Thoracic aorta (tissue), 2 donors: ENCODE results near the gene GPLD1. TPM values are rescaled to one million over a fixed set of nuclear protein-coding genes. Genes with fewer than 3 reads are reported as not detected.

Experiments used
- ATAC-seq: fragments of 150-250 bp; one replicate; pipeline ENCODE4 v1.8.0; 2017; ENCODE audit warnings: low read depth; ENCODE audit not compliant: insufficient number of reproducible peaks, low FRiP score
- DNase-seq: peaks from one replicate; pipeline ENCODE4 v3.0.0-alpha.2; 2020; ENCODE audit warnings: low spot score
- H3K27ac ChIP-seq, 2 donors: fragments of 200-600 bp; sonication (generic); 1 replicate in 1 of 2; 2 replicates in 1 of 2; pipeline ENCODE4 v1.5.1; 2016; ENCODE audit warnings: mild to moderate bottlenecking in 2 of 2, moderate library complexity in 2 of 2
- H3K27me3 ChIP-seq: fragments of 200-600 bp; sonication (generic); replicated peaks from 2 replicates; pipeline ENCODE4 v1.6.0; 2016; ENCODE audit warnings: mild to moderate bottlenecking; ENCODE audit not compliant: insufficient read depth
- H3K36me3 ChIP-seq: fragments of 200-600 bp; sonication (generic); one replicate; pipeline ENCODE4 v1.5.1; 2016
- H3K4me1 ChIP-seq, 2 donors: fragments of 200-600 bp; sonication (generic); 1 replicate in 1 of 2; 2 replicates in 1 of 2; pipeline versions ENCODE4 v1.5.1 to v1.6.0; 2016; ENCODE audit warnings: low read depth in 2 of 2, mild to moderate bottlenecking in 1 of 2; ENCODE audit not compliant: control insufficient read depth in 1 of 2
- H3K4me3 ChIP-seq: fragments of 200-600 bp; sonication (generic); 2 replicates; pipeline ENCODE4 v1.5.1; 2016; ENCODE audit warnings: mild to moderate bottlenecking
- H3K9me3 ChIP-seq: fragments of 200-600 bp; sonication (generic); 2 replicates; pipeline ENCODE4 v1.5.1; 2016
- total RNA-seq, 2 donors: library from RNA; depleted of rRNA; stranded (reverse); fragments of >200 nt; gene quantifications; one replicate each; pipeline versions ENCODE4 v1.1.0 to v1.2.3, GENCODE V29; 2016
- TF ChIP-seq, protein P1 (sequence below): fragments of 200-600 bp; sonication (generic); IDR thresholded peaks from one replicate; pipeline ENCODE4 v1.5.1; 2019; ENCODE audit warnings: antibody characterized with exemption

GPLD1 gene
- total RNA-seq, 2 donors from 2014 or later: 22.3 to 30.3 TPM

DNA sequence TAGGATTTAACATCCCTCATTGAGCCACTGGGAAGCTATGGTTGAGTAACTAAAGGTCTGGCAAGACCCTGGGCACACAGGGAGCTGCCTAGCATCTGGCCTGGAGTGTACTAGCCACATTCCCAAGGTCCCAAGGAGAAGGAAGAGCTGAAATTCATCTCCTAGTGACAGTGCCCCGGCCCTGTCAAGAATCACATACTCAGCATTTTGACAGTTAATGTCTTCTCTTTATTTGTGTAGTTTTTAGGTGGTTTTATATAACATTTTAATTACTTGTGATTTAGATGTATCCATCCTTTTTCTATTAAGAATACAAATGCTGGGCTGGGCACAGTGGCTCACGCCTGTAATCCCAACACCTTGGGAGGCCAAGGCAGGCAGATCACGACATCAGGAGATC lies 45.8 kb upstream of the GPLD1 start:
- ATAC-seq (no peak), DNase-seq (no peak)
- Histone ChIP-seq H3K4me3 (no peak overlapping the region), H3K36me3 (peaks cover 24% of the 10 kb centered on the region), H3K9me3 (no peaks in the 10 kb centered on the region), H3K27ac (no peak overlapping the region), H3K27me3 (no peaks in the 10 kb centered on the region), H3K4me1 (no peaks in the 10 kb centered on the region)
- TF ChIP-seq, protein P1, sequence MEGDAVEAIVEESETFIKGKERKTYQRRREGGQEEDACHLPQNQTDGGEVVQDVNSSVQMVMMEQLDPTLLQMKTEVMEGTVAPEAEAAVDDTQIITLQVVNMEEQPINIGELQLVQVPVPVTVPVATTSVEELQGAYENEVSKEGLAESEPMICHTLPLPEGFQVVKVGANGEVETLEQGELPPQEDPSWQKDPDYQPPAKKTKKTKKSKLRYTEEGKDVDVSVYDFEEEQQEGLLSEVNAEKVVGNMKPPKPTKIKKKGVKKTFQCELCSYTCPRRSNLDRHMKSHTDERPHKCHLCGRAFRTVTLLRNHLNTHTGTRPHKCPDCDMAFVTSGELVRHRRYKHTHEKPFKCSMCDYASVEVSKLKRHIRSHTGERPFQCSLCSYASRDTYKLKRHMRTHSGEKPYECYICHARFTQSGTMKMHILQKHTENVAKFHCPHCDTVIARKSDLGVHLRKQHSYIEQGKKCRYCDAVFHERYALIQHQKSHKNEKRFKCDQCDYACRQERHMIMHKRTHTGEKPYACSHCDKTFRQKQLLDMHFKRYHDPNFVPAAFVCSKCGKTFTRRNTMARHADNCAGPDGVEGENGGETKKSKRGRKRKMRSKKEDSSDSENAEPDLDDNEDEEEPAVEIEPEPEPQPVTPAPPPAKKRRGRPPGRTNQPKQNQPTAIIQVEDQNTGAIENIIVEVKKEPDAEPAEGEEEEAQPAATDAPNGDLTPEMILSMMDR: no peak

DNA sequence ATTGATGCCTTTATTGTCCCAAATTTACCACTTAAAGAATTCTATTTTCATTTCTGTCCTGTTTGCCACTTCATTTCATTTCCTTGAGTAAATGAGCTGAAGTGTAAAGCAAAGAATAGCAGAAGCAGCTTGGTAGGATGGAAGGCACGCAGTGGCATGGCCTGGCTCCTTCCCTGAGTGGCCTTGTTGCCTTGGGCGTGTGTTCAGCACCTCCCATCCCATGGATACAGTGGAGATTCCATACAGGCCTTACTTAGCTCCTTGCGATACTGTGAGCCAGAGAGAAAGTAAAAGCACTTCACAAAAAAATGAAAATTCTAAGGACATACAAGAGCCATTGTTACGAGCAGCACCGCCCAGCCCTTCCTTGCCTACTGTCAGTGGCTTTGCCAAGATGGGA lies 45.0 kb upstream of the GPLD1 start:
- Histone ChIP-seq H3K27me3 (no peaks in the 10 kb centered on the region), H3K4me3 (no peak overlapping the region), H3K36me3 (peaks cover 24% of the 10 kb centered on the region), H3K9me3 (no peaks in the 10 kb centered on the region), H3K4me1 (no peaks in the 10 kb centered on the region), H3K27ac (no peak overlapping the region)
- TF ChIP-seq, protein P1: no peak
- no peak for DNase-seq
- ATAC-seq: no peak

DNA sequence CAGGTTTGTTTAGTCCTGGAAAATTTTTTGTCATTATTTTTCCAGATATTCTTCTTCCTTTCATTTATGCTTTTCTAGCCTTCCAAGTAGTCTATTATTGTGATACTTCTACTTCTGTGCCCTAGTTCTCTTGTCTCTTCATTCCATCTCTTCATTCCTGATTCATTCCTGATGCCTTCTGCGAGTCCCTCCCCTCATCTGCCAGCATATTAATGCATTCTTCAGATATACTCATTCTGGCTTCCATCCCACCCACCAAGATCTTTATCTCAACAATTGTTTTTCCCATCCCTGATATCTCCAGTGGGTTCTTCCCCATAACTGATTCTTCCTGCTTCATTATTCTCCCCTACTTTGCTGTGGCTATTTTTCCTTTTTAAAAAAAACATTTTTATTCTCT lies 40.6 kb upstream of the GPLD1 start:
- no peak overlapping the region for H3K4me3 ChIP-seq
- no peak overlapping the region for H3K27ac ChIP-seq
- no peaks in the 10 kb centered on the region for H3K9me3 ChIP-seq
- peaks cover 21% of the 10 kb centered on the region for H3K36me3 ChIP-seq
- no peak for ATAC-seq
- DNase-seq: no peak
- H3K27me3 ChIP-seq: no peaks in the 10 kb centered on the region
- no peaks in the 10 kb centered on the region for H3K4me1 ChIP-seq
- TF ChIP-seq, protein P1: no peak

DNA sequence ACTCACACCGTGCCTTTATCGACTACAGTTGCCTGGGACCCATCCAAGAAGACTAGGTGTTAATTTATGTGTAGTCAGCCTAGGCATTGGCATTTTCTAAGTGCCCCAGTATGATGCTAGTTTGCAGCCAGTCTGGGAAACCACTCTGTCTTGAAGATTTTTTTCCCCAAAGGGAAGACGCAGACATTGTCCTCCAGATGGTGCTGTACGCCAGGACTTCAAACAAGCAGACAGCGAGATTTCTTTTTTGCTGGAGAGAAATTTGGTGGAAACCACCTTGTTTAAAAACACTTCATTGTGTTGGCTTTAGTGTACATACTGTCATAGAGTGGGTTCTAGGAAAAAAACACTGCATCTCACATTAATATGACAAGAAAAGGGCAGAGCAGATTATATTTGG lies 35.4 kb upstream of the GPLD1 start:
- no peak for DNase-seq
- H3K27me3 ChIP-seq: no peaks in the 10 kb centered on the region
- no peak overlapping the region for H3K27ac ChIP-seq
- TF ChIP-seq, protein P1: no peak
- H3K36me3 ChIP-seq: peaks cover 2% of the 10 kb centered on the region
- no peaks in the 10 kb centered on the region for H3K9me3 ChIP-seq
- H3K4me3 ChIP-seq: no peak overlapping the region
- ATAC-seq: no peak
- no peaks in the 10 kb centered on the region for H3K4me1 ChIP-seq

DNA sequence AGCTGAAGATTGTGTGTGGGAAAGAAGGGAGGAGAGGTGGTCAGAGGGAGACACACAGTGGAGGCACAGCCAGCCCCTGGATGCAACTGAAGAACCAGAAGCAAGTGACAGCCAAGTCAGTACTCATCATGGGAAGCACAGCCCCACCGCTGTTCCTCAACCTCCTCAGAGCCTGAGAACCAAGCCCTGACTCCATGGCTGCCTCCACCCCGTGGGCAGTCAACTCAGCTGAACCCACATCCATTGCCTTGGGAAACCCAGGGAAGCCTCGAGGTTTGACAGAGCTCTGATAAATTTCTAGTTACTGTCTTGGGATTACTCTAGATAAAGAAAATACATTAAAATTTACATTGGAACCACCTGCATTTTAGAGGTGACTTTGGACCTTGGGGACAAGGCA lies 35.0 kb upstream of the GPLD1 start:
- no peaks in the 10 kb centered on the region for H3K9me3 ChIP-seq
- no peak overlapping the region for H3K27ac ChIP-seq
- no peak overlapping the region for H3K4me3 ChIP-seq
- DNase-seq (no peak), ATAC-seq (no peak)
- TF ChIP-seq, protein P1: no peak
- no peaks in the 10 kb centered on the region for H3K4me1 ChIP-seq
- no peaks in the 10 kb centered on the region for H3K27me3 ChIP-seq
- peaks cover 2% of the 10 kb centered on the region for H3K36me3 ChIP-seq
